Esophagus (tissue), 2 donors: ENCODE data around the gene FAM163B. TPM values are rescaled to one million over a fixed set of nuclear protein-coding genes. Genes with fewer than 3 reads are reported as not detected.

ENCODE experiments used
- H3K27ac ChIP-seq, 2 donors: one replicate each; pipeline ENCODE4 v1.5.1; 2013; ENCODE audit warnings: low read depth in 2 of 2, mild to moderate bottlenecking in 2 of 2, inconsistent platforms in 1 of 2, low read length in 1 of 2, moderate library complexity in 1 of 2
- H3K27me3 ChIP-seq, 2 donors: one replicate each; pipeline ENCODE4 v1.6.1; 2013; ENCODE audit warnings: low read length in 2 of 2, control low read depth in 1 of 2, mild to moderate bottlenecking in 1 of 2; ENCODE audit not compliant: insufficient read depth in 2 of 2, control insufficient read depth in 1 of 2
- H3K36me3 ChIP-seq, 2 donors: one replicate each; pipeline ENCODE4 v1.6.1; 2013; ENCODE audit warnings: low read length in 1 of 2; ENCODE audit not compliant: control insufficient read depth in 2 of 2, insufficient read depth in 2 of 2
- H3K4me1 ChIP-seq, 2 donors: one replicate each; pipeline ENCODE4 v1.6.1; 2013; ENCODE audit warnings: low read length in 1 of 2; ENCODE audit not compliant: control insufficient read depth in 2 of 2, insufficient read depth in 2 of 2
- H3K4me3 ChIP-seq, 2 donors: one replicate each; pipeline ENCODE4 v1.5.1; 2013; ENCODE audit warnings: low read length in 2 of 2, mild to moderate bottlenecking in 2 of 2, low read depth in 1 of 2, moderate library complexity in 1 of 2
- H3K9me3 ChIP-seq, 2 donors: one replicate each; pipeline ENCODE4 v1.6.1; 2013; ENCODE audit warnings: mild to moderate bottlenecking in 2 of 2, low read depth in 1 of 2, low read length in 1 of 2, moderate library complexity in 1 of 2; ENCODE audit not compliant: control insufficient read depth in 2 of 2, insufficient read depth in 1 of 2
- WGBS, 2 donors: extraction: QIAGEN DNeasy Blood & Tissue Kit; methylation state at CpG; one replicate each; pipeline ENCODE4 v1.1.7; 2013; 5-methylcytosine and 5-hydroxymethylcytosine counted together
- polyA plus RNA-seq, 2 donors: library from polyadenylated mRNA; stranded (reverse); fragments of 200-250 nt; gene quantifications; one replicate each; pipeline ENCODE4 v1.2.3, GENCODE V29; 2013
- donor health status: healthy with polysubstance abuse.
- donor health status: Bipolar disorder and iron deficiency.

Gene FAM163B
- polyA plus RNA-seq, 2 donors, result not detected

- 80 to 85% methylated on average over 8 of the region's 8 CpGs for WGBS, 2 donors
These were observed 22.1 kb downstream of the FAM163B start for GRCh38 chr9:133587051-133587450.

DNA sequence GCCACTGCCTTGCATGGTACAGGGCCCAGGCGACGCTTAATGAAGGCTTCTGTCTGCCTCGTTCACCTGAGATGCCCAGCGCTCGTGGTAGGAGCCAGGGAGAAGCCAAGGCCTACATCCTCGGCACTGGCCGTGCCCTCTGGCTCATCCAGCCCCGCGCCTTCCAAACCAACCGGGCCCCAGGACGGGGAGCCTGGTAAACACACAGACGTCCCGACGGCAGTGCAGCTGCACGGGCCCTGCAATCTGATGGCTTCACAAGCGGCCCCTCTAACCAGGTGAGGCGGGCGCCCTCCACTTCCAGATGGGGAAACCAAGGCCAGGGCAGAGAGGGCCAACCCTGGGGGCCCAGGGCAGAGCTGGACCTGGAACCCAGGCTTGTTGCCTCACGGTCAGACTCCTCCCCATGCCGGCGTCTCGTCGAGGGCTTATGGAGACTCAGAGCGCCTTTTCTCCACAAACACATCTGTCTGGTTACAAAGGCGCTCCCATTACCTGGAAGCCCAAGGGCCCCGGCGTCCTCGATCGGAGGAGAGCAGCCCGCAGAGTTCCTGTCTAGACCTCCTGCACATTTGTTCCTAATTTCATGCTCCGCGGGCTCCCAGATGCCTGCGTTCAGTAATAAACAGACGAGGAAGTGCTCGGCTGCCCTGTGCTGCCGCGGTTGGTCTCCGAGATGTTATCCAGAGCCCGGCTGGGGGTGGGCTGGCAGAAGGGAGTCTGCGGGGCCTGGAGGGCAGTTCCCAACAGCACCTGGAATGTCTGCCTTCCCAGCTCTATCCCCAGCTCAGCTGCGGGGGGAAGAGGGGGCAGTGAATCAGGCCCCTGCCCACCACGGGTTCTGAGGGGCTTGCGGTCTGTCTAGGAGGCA is 23.5 kb downstream of the FAM163B start:
- no peak overlapping the region for H3K27ac ChIP-seq
- no peaks in the 10 kb centered on the region for H3K4me1 ChIP-seq
- peaks cover 0 to 8% of the 10 kb centered on the region in 2 donors for H3K27me3 ChIP-seq
- peaks cover 0 to 3% of the 10 kb centered on the region in 2 donors for H3K9me3 ChIP-seq
- no peaks in the 10 kb centered on the region for H3K36me3 ChIP-seq
- H3K4me3 ChIP-seq, result no peak overlapping the region
- 34% methylated on average over 41 to 43 of the region's 43 CpGs for WGBS, 2 donors

More at GRCh38 chr9:133587051-133587450, 22.1 kb downstream of the FAM163B start:
- H3K36me3 ChIP-seq, result no peaks in the 10 kb centered on the region
- H3K27ac ChIP-seq, result no peak overlapping the region
- peaks cover 0 to 3% of the 10 kb centered on the region in 2 donors for H3K9me3 ChIP-seq
- H3K4me1 ChIP-seq, result no peaks in the 10 kb centered on the region
- no peak overlapping the region for H3K4me3 ChIP-seq
- peaks cover 0 to 8% of the 10 kb centered on the region in 2 donors for H3K27me3 ChIP-seq

GRCh38 chr9:133584559-133585476 is 24.4 kb downstream of the FAM163B start:
- no peak overlapping the region for H3K4me3 ChIP-seq
- peaks cover 0 to 8% of the 10 kb centered on the region in 2 donors for H3K27me3 ChIP-seq
- H3K9me3 ChIP-seq, result peaks cover 0 to 3% of the 10 kb centered on the region in 2 donors
- H3K4me1 ChIP-seq, result no peaks in the 10 kb centered on the region
- WGBS, 2 donors, result 10 to 12% methylated on average over 27 to 28 of the region's 28 CpGs
- H3K27ac ChIP-seq, result no peak overlapping the region
- no peaks in the 10 kb centered on the region for H3K36me3 ChIP-seq

- H3K4me1 ChIP-seq, result no peaks in the 10 kb centered on the region
- peaks cover 0 to 8% of the 10 kb centered on the region in 2 donors for H3K27me3 ChIP-seq
- no peaks in the 10 kb centered on the region for H3K9me3 ChIP-seq
- H3K36me3 ChIP-seq, result no peaks in the 10 kb centered on the region
- no peak overlapping the region for H3K4me3 ChIP-seq
- H3K27ac ChIP-seq, result no peak overlapping the region
- 60 to 71% methylated on average over 5 of the region's 5 CpGs for WGBS, 2 donors
These were observed 25.0 kb downstream of the FAM163B start for GRCh38 chr9:133584167-133584558.

DNA sequence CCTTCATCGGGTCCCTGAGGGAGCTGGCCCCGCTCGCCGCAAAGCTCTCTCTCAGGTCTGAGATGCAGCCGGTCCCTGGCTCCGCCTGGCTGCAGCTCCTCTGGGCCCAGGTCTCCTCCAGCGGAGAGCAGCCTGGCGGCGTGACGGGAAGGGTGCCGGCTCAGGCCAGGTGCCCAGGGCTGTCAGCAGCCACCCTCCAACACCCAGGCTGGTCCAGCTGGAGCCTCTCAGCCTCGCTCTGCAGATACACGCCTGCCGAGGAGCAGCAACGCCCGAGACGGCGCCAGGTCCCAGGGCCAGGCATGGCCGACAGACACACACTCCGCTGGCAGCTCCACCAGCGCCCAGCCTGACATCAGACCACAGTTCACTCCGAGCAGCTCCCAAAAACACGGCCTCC is 25.6 kb downstream of the FAM163B start:
- H3K27me3 ChIP-seq, result peaks cover 0 to 8% of the 10 kb centered on the region in 2 donors
- no peak overlapping the region for H3K27ac ChIP-seq
- H3K36me3 ChIP-seq, result no peaks in the 10 kb centered on the region
- H3K4me1 ChIP-seq, result no peaks in the 10 kb centered on the region
- no peaks in the 10 kb centered on the region for H3K9me3 ChIP-seq
- no peak overlapping the region for H3K4me3 ChIP-seq
- 75% methylated on average over 22 to 23 of the region's 23 CpGs for WGBS, 2 donors

DNA sequence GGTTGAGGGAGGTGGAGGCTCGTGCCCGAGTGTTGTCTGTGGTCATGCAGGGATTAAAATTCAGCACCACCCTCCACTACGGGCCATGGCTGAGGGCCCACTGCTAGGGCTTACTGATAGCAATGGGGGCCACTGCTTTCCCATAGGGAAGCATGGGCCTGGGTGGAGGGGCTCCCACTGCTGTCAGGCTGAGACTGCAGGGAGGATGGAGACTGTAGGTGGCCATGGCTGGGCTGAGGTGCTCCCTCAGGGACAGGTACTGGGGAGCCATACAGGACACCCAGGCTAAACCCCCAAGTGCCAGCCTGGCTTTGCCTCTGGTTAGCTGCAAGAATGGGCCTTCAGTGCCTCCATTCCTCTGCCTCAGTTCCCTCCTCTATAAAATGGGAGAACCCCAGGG is 26.1 kb downstream of the FAM163B start:
- 62 to 69% methylated on average over 3 of the region's 3 CpGs for WGBS, 2 donors
- peaks cover 0 to 8% of the 10 kb centered on the region in 2 donors for H3K27me3 ChIP-seq
- H3K4me3 ChIP-seq, result no peak overlapping the region
- no peaks in the 10 kb centered on the region for H3K4me1 ChIP-seq
- H3K9me3 ChIP-seq, result no peaks in the 10 kb centered on the region
- H3K36me3 ChIP-seq, result no peaks in the 10 kb centered on the region
- H3K27ac ChIP-seq, result no peak overlapping the region

DNA sequence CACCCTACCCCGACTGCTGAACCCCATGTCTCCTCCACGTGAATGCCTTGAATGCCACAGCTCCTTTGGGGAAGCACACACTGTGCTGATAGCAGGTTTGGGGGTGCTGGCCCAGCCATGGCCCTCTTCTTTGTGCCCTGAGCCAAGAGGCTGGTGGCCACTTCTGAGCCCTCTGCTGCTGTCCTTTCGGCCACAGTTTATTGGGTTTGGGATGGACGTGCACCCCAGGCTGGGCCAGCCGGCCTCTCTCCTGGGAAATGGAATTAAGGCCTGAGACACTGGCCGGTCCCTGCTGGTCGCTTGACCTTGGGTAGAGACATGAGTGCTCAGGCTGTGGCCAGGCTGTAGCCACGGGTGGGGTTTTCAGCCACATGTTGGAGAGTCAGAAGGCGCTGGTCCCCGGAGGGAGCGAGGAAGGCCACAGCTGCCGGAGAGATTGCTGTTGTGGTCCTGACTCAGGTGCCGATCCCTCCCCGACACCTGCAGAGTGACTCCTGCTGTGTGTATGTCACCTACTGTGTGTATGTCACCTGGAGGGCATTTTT is 26.6 kb downstream of the FAM163B start:
- Histone ChIP-seq H3K9me3 (no peaks in the 10 kb centered on the region), H3K27me3 (peaks cover 0 to 8% of the 10 kb centered on the region in 2 donors), H3K27ac (no peak overlapping the region), H3K36me3 (no peaks in the 10 kb centered on the region), H3K4me3 (no peak overlapping the region), H3K4me1 (peaks cover 0 to under 1% of the 10 kb centered on the region in 2 donors)
- 86 to 94% methylated on average over 14 of the region's 14 CpGs for WGBS, 2 donors

- H3K27ac ChIP-seq, result no peak overlapping the region
- 67 to 70% methylated on average over 19 of the region's 19 CpGs for WGBS, 2 donors
- H3K36me3 ChIP-seq, result no peaks in the 10 kb centered on the region
- peaks cover 0 to 2% of the 10 kb centered on the region in 2 donors for H3K4me1 ChIP-seq
- no peak overlapping the region for H3K4me3 ChIP-seq
- no peaks in the 10 kb centered on the region for H3K9me3 ChIP-seq
- peaks cover 0 to 8% of the 10 kb centered on the region in 2 donors for H3K27me3 ChIP-seq
These were observed 27.5 kb downstream of the FAM163B start for GRCh38 chr9:133581513-133582343.
